SK-N-MC (cell line): ENCODE data around the gene DEAF1.

Experiments used
- EZH2 ChIP-seq: fragments of 200-600 bp; sonication (generic); IDR thresholded peaks from one replicate; pipeline ENCODE4 v1.6.1; 2017; ENCODE audit warnings: antibody characterized with exemption
- POLR2AphosphoS5 ChIP-seq: IDR thresholded peaks from 2 replicates; pipeline ENCODE4 v1.6.1; 2012; ENCODE audit warnings: mild to moderate bottlenecking, low read depth, low read length, borderline replicate concordance

- no peak for TF ChIP-seq EZH2
- TF ChIP-seq POLR2AphosphoS5, result no peak
Observed at GRCh38 chr11:612201-612960, 82.6 kb downstream of the DEAF1 start.
